MV-4-11 (cell line): Measurements from ENCODE around the gene LCE3E.
"Not testable (repeated sequence)": the region's sequence is repeated elsewhere in the genome, so short reads cannot be mapped to it uniquely, and the experiment has no call there.

Source experiments
- DNase-seq: peaks from one replicate; lab custom pipeline; 2025; lab: John Stamatoyannopoulos, UW

LCE3E gene

GRCh38 chr1:152566681-152567080 is at the start of gene LCE3E:
TSS of gene LCE3E (minus strand) at chr1:152566780. CDS start at chr1:152566208, 572 bp downstream.
- DNase-seq, result no peak

GRCh38 chr1:152613511-152613910 is 46.9 kb upstream of the LCE3E start, which contains the start of gene LCE3B:
TSS of gene LCE3B (plus strand) at chr1:152613811. CDS start at chr1:152613811, 0 bp downstream.
- DNase-seq, result no peak

GRCh38 chr1:152599934-152600333 is 33.4 kb upstream of the LCE3E start, which contains the start of gene LCE3C:
TSS of gene LCE3C (plus strand) at chr1:152600234. CDS start at chr1:152600732, 498 bp downstream.
- no peak for DNase-seq

- no peak for DNase-seq
These were observed 30.4 kb upstream of the LCE3E start for GRCh38 chr1:152596986-152597385.

- DNase-seq, result no peak
These were observed 19.0 kb upstream of the LCE3E start for GRCh38 chr1:152585586-152585985.

GRCh38 chr1:152582647-152583046 is 16.1 kb upstream of the LCE3E start:
- DNase-seq, result peak; percentile 7

- DNase-seq, result no peak
These were observed 13.9 kb upstream of the LCE3E start, which contains the start of gene LCE3D for GRCh38 chr1:152580433-152580832. TSS of gene LCE3D (minus strand) at chr1:152580516. CDS start at chr1:152579936, 580 bp downstream.

GRCh38 chr1:152579526-152579925 is 12.9 kb upstream of the LCE3E start:
- DNase-seq, result not testable (repeated sequence)

GRCh38 chr1:152577168-152577567 is 10.6 kb upstream of the LCE3E start:
- DNase-seq, result peak; percentile 22

GRCh38 chr1:152565535-152566215 is 905 bp downstream of the LCE3E start:
- DNase-seq, result no peak

- DNase-seq, result no peak
These were observed 1.5 kb downstream of the LCE3E start for GRCh38 chr1:152565115-152565514.

- DNase-seq, result not testable (repeated sequence)
These were observed 18.2 kb downstream of the LCE3E start for GRCh38 chr1:152548358-152548757.

GRCh38 chr1:152546704-152547103 is 19.9 kb downstream of the LCE3E start:
- DNase-seq, result peak; percentile 25

GRCh38 chr1:152543820-152544219 is 22.8 kb downstream of the LCE3E start:
- no peak for DNase-seq

GRCh38 chr1:152539901-152540300 is 26.7 kb downstream of the LCE3E start:
- no peak for DNase-seq

- no peak for DNase-seq
These were observed 29.1 kb downstream of the LCE3E start for GRCh38 chr1:152537496-152537895.

GRCh38 chr1:152535774-152536173 is 30.8 kb downstream of the LCE3E start:
- no peak for DNase-seq

GRCh38 chr1:152533327-152533938 is 33.1 kb downstream of the LCE3E start:
- peak; percentile 33 for DNase-seq

GRCh38 chr1:152525080-152525641 is 41.4 kb downstream of the LCE3E start:
- no peak for DNase-seq

GRCh38 chr1:152520561-152521090 is 46.0 kb downstream of the LCE3E start:
- no peak for DNase-seq

GRCh38 chr1:152519851-152520250 is 46.7 kb downstream of the LCE3E start:
- DNase-seq, result peak; percentile 82

GRCh38 chr1:152517237-152517811 is 49.3 kb downstream of the LCE3E start:
- no peak for DNase-seq
